OCI-LY3 (cell line): Measurements from ENCODE around the gene RRM2.

ENCODE experiments used
- EZH2phosphoT487 ChIP-seq: fragments of 200-600 bp; shearing (Covaris generic); IDR thresholded peaks from 2 replicates; pipeline ENCODE4 v1.6.1; 2018; ENCODE audit warnings: antibody characterized with exemption, mixed run types, low read depth
- TF ChIP-seq, protein P1 (sequence below): fragments of 200-600, 300-600 bp; sonication (generic); IDR thresholded peaks from 2 replicates; pipeline ENCODE4 v1.5.1; 2014; ENCODE audit warnings: antibody characterized with exemption, low read length, low read depth

DNA sequence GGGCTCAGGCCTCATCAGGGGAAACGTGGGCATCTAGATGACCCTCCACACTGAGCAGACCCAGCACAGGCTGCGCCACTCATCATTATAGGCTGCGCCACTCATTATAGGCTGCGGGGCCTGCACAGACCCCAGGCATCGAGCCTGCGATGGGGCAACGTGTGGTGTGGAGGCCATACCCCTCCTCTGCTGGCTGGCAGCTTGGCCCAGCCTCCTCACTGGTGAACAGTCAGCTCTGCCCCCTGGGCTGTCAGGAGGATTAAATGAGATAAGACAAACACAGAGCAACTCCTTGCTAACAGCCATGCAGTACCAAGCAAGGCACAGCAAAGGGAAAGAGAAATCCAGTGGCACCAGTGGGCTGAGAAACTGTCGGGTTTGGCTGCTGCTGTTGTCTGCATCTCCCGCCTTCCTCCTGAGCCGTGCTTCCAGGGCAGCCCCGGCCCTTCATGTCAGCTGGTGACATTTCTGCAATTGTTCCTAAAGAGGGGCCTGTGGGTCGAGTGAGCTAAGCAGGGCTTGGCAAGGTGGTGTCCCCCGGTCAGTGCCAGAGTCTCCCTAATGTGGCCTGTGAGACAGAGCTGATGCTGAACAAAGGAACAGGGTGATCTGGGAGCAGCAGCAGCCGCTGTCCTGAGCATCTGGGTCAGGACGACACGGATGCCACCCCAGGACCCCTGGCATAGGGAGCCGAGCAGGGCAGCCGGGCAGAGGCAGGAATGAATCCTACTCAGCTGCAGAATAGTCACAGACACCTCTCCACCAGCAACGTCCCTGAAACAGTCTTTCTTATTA, 48.7 kb downstream of the RRM2 start:
- TF ChIP-seq, protein P1, sequence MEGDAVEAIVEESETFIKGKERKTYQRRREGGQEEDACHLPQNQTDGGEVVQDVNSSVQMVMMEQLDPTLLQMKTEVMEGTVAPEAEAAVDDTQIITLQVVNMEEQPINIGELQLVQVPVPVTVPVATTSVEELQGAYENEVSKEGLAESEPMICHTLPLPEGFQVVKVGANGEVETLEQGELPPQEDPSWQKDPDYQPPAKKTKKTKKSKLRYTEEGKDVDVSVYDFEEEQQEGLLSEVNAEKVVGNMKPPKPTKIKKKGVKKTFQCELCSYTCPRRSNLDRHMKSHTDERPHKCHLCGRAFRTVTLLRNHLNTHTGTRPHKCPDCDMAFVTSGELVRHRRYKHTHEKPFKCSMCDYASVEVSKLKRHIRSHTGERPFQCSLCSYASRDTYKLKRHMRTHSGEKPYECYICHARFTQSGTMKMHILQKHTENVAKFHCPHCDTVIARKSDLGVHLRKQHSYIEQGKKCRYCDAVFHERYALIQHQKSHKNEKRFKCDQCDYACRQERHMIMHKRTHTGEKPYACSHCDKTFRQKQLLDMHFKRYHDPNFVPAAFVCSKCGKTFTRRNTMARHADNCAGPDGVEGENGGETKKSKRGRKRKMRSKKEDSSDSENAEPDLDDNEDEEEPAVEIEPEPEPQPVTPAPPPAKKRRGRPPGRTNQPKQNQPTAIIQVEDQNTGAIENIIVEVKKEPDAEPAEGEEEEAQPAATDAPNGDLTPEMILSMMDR: no peak
- no peak for TF ChIP-seq EZH2phosphoT487
